HG03565 (cell line): ENCODE measurements around the gene BICRA.

ENCODE experiments used
- ATAC-seq: cut with Tn5 transposase; IDR thresholded peaks from one replicate; pipeline ENCODE4 v1.9.1; 2021; ENCODE audit warnings: mild to moderate bottlenecking, moderate library complexity; ENCODE audit not compliant: unreplicated experiment

BICRA gene

DNA sequence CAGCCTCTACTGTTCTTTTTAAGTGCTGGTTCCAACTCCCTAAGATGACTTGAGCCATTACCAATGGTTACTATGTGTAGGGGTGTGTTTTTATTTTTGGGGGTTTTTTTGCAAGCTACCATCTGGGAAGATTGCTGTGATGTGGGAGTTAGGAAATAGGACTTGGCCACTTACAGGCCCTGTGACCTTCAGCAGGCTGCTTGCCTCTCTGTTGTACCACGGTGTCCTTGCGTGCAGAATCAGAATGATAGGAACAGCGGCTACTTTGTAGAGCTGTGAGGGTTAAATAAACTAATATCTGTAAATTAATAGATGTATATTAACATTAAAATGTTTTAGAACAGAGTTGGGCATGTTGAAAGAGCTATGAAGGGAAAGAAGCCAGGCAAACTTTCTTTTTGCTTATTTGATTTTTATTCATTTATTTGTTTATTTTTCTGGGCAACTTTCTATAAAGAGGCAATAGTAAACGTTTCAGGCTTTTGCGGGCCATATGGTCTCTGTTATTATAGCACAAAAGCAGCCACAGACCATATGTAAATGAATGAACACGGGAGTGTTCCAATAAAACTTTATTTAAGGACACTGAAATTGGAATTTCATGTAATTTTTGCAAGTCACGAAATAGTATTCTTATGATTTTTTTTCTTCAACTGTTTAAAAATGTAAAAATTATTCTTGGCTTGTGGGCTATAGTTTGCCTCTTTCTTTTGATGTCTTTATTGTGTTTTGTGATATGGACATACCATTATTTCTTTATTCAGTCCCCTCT lies 77.9 kb downstream of the BICRA start:
- ATAC-seq, result no peak

DNA sequence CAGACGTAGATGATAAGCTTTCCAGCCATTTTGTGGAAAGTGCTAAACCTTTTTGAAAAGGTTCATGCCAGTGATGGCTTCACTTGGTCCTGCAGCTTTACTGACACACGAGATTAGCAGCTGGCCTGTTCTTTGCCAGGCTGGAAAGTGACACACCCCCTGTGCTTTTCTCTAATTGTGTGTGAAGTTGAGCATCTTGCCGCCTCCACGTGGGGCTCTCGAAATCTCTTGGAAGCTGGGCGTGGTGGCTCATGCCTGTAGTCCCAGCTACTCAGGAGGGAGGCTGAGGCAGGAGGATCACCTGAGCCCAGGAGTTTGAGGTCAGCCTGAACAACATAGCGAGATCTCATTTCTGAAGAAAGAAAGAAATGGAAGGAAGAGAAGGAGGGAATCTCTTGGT lies 79.0 kb downstream of the BICRA start:
- ATAC-seq, result no peak

GRCh38 chr19:47691090-47691489 lies 82.2 kb downstream of the BICRA start:
- ATAC-seq, result no peak

DNA sequence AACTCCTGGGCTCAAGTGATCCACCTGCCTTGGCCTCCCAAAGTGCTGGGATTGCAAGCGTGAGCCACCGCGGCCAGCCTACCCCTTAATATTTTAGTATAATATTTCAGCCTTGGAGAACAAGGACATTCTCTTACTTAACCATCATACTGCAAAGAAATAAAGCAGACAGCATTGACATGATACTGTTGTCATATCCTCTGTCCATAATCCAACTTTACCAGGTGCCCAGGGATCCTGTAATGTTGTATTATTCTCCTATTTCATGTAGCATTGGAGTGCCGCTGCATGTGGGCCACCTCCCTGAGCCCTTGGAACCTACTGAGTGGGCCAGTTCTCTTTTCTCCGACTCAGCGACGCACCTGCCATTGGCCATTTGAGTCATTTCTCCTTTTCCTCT lies 82.8 kb downstream of the BICRA start:
- ATAC-seq, result no peak

GRCh38 chr19:47693489-47693888 lies 84.6 kb downstream of the BICRA start:
- no peak for ATAC-seq

DNA sequence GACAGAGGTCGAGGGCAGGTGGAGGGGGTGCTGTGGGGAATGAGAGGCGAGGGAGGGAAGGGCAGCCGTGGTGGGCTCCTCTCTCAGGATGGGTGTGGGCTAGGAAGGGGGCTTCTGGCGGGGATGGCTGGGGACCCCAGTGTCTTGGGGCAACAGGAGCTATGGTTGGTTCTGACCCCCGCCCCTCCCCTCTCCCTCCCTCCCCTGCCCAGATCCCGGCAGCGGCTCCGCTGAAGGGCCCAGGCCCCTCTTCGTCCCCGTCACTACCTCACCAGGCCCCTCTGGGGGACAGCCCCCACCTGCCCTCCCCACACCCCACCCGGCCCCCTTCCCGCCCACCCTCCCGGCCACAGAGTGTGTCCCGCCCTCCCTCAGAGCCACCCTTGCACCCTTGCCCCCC lies 85.0 kb downstream of the BICRA start:
- ATAC-seq, result no peak

DNA sequence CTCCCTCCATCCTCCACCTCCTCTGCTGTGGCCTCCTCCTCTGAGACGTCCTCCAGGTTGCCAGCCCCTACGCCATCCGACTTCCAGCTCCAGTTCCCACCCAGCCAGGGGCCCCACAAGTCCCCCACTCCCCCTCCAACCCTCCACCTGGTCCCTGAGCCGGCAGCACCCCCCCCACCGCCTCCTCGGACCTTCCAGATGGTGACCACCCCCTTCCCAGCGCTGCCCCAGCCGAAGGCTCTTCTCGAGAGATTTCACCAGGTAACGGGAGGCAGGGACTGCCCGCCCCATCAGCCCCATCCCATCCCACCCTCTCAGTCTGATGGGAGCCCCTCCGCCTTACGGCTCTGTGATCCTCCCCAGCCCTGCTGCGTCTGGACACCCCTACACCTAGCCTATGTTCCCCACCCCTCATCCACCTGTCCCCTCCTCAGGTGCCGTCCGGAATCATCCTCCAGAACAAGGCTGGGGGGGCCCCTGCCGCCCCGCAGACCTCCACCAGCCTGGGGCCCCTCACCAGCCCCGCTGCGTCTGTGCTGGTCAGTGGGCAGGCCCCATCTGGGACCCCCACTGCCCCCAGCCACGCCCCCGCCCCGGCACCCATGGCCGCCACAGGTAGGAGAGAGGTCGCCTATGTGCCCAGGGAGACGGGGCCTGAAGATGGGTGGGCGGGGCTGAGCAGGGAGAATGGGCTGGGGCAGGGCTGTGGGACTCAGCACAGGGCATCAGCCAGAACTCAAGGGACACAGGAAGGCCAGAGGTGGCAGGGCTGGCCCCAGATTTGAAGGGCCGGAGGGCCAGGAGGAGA lies 85.7 kb downstream of the BICRA start:
- ATAC-seq, result no peak

GRCh38 chr19:47695533-47696262 lies 86.8 kb downstream of the BICRA start:
- no peak for ATAC-seq

DNA sequence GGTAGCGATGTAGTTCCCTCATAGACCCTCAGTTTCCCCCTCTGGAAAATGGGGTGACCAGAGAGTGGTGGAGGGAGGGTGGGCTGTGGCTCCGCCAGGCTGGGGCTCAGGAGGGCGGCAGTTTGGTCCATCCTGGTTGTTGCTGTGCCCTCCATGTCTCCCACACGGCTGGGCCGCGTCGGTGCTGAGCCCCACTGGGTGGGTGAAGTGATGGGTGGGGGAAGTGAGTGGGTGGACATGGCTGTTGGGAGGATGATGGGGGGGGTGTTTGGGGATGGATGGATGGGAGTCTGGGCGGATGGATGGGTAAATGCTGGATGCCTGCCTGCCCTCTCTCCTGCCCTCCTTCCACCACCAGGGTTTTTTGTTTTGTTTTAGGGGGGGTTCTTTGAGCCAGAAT lies 87.7 kb downstream of the BICRA start:
- ATAC-seq, result no peak

DNA sequence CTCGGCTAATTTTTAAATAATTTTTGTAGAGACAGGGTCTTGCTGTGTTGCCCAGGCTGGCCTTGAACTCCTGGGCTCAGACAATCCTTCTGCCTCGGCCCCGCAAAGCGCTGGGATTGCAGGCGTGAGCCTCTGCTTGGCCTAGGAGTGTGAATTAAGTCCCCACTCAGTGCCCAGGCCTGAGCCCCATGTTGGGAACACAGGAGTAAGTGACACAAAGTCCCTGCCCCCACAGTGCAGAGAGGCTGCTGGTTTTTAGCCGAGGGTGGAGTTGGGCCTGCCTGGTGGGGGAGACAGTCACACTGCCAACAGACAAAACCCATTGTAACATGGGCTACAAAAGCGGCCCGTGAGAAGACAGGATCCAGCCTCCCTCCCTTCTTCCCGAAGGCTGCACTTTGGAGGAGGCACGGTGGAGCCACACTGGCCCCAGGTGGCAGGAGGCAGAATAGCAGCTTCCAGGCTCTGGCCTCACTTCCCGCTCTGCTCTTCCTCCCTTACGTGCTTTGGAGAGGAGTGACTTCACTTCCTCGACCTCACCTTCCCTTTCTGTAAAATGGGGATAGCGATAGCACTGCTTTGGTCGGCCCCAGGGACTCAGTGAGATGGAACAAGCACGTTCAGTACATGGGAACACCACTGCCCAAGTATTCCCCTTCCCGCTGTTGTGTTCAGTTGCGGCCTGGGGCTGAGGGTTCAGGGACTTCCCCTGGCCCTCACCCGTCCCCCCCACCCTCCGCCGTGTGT lies 89.1 kb downstream of the BICRA start:
- ATAC-seq, result no peak

- ATAC-seq, result no peak
Measured at GRCh38 chr19:47698631-47699359, 89.9 kb downstream of the BICRA start.

GRCh38 chr19:47699360-47699917 lies 90.5 kb downstream of the BICRA start:
- no peak for ATAC-seq

DNA sequence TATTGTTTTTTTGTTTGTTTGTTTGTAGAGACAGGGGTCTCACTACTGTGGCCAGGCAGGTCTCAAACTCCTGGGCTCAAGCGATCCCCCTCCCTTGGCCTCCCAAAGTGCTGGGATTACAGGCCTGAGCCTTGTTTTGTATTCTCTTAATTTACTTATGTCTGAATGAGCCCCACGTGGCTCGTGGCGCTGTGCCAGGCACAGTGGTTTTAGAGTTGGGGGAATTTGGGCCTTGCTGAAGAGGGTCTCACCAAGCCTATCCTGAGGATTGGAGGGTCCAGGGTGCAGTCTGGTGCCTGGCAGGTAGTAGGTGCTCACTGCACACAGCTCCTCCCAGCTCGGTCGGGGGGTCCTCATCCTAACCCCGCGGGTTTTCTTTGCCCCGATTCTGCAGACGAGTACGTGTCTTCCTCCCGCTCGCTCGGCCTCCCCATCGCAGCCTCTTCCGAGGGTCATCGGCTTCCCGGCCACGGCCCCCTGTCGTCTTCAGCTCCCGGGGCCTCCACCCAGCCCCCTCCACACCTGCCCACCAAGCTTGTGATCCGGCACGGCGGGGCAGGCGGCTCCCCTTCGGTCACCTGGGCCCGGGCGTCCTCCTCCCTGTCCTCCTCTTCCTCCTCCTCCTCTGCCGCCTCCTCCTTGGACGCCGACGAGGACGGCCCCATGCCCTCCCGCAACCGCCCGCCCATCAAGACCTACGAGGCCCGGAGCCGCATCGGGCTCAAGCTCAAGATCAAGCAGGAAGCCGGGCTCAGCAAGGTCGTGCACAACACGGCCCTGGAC lies 92.2 kb downstream of the BICRA start:
- ATAC-seq, result no peak

DNA sequence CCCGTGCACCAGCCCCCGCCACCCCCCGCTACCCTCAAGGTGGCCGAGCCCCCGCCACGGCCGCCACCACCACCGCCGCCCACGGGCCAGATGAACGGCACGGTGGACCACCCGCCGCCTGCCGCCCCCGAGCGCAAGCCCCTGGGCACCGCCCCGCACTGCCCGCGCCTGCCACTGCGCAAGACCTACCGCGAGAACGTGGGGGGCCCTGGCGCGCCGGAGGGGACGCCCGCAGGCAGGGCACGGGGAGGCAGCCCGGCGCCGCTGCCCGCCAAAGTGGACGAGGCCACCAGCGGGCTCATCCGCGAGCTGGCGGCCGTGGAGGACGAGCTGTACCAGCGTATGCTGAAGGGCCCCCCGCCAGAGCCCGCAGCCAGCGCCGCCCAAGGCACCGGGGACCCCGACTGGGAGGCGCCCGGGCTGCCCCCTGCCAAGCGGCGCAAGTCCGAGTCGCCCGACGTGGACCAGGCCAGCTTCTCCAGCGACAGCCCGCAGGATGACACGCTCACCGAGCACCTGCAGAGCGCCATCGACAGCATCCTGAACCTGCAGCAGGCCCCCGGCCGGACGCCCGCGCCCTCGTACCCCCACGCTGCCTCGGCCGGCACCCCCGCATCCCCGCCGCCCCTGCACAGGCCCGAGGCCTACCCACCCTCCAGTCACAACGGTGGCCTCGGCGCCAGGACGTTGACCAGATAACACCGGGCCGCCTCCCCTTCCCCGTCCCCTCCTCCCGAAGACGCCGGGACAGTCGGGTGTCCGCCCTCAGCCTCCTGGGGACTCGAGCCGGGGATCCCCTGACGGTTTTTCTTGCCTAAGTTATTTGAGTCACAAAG lies 93.0 kb downstream of the BICRA start:
- ATAC-seq, result no peak

GRCh38 chr19:47702671-47703070 lies 93.7 kb downstream of the BICRA start:
- ATAC-seq, result no peak

- ATAC-seq, result no peak
Measured at GRCh38 chr19:47703301-47703700, 94.4 kb downstream of the BICRA start.

DNA sequence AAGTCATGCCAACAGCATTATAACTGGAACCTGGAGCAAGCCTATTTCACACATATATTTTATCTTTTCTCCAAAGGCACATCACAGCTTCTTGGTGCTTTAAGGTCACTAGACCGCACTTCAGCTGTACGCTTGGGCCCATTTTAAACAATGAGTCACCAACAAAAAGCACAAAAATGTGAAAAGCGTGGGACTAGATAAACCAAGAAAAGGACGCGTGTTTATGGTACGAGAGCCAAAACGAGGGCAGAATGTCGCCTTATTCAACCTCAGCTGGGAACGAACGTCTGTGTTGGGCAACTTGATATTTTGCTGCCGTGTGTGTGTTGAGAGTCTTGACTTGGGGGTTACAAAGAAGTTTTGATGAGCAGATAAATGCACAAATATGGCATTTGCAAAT lies 95.1 kb downstream of the BICRA start:
- ATAC-seq, result no peak

DNA sequence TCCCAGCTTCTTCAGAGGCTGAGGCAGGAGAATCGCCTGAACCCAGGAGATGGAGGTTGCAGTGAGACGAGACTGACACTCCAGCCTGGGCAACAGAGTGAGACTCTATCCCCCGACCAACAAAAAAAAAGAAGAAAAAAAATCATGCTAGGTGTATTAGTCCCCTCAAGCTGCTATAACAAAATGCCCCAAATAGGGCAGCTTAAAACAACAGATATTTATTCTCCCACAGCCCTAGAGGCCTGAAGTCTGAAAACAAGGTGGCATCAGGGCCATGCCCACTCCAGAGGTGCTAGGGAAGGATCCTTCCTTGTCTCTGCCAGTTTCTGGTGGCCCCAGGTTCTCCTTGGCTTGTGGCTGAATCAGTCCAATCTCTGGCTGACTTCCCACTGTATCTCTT lies 95.7 kb downstream of the BICRA start:
- ATAC-seq, result no peak
